ENCODE results near the gene MYO3B. TPM values are rescaled to one million over a fixed set of nuclear protein-coding genes. Genes with fewer than 3 reads are reported as not detected.

The MYO3B gene
- total and polyA plus RNA-seq, 8 donors, result 1.3 to 4.1 (median 2.6) TPM; not detected in 1

DNA sequence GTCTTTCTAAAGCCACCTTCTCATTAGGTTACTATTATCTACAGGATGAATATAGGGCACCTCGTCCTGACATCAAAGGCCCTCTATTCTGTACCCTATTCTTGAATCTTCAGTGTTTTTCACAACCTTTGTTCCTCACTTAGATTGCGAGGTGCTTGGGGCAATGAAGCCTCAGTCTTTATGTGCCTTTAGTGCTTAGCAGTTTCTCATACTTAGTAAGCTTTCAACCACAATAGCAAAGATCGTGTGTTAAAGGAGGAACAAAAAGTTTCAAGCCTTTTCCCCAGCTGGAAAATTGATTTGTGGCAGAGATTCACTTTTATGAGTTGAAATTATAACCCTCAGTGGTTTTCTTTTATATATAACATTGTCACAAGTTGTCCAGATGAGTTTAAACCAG, 226.9 kb downstream of the MYO3B start:
- Histone ChIP-seq H3K4me1 (peaks cover 0 to 10% of the 10 kb centered on the region in 2 donors), H3K27ac (no peak overlapping the region), H3K9me3 (no peaks in the 10 kb centered on the region), H3K36me3 (no peaks in the 10 kb centered on the region), H3K27me3 (peaks cover 0 to 29% of the 10 kb centered on the region in 2 donors), H3K4me3 (no peak overlapping the region)
- TF ChIP-seq, protein P1, sequence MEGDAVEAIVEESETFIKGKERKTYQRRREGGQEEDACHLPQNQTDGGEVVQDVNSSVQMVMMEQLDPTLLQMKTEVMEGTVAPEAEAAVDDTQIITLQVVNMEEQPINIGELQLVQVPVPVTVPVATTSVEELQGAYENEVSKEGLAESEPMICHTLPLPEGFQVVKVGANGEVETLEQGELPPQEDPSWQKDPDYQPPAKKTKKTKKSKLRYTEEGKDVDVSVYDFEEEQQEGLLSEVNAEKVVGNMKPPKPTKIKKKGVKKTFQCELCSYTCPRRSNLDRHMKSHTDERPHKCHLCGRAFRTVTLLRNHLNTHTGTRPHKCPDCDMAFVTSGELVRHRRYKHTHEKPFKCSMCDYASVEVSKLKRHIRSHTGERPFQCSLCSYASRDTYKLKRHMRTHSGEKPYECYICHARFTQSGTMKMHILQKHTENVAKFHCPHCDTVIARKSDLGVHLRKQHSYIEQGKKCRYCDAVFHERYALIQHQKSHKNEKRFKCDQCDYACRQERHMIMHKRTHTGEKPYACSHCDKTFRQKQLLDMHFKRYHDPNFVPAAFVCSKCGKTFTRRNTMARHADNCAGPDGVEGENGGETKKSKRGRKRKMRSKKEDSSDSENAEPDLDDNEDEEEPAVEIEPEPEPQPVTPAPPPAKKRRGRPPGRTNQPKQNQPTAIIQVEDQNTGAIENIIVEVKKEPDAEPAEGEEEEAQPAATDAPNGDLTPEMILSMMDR (IDR thresholded peaks at IDR 0.05), result no peak
- ATAC-seq (no peak), DNase-seq (no peak)
- intact Hi-C loops (cut with DNase I), result no loop called here

DNA sequence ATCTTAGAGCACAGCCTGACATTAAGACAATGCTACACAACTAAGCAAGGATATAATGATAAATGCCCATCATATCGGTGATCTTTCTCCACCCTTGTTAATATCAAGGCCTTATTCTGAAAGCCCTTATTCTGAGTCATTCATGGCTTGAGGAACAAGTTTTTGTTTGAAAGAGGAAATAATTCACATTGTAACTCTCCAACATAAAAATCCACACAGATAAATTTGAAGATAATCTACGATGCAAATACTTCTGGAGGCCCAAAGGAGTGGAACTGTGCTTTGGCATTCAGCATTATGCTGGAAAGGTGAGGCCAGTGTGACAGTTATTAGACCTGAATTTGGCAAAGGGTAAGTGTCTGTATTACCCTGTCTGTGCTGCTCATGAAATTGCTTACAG, 227.4 kb downstream of the MYO3B start:
- H3K9me3 ChIP-seq, result no peaks in the 10 kb centered on the region
- H3K36me3 ChIP-seq, result no peaks in the 10 kb centered on the region
- intact Hi-C loops (cut with DNase I), result no loop called here
- TF ChIP-seq, protein P1 (IDR thresholded peaks at IDR 0.05), result no peak
- no peak overlapping the region for H3K27ac ChIP-seq
- peaks cover 0 to 29% of the 10 kb centered on the region in 2 donors for H3K27me3 ChIP-seq
- DNase-seq (no peak), ATAC-seq (no peak)
- no peak overlapping the region for H3K4me3 ChIP-seq
- H3K4me1 ChIP-seq, result peaks cover 0 to 10% of the 10 kb centered on the region in 2 donors

DNA sequence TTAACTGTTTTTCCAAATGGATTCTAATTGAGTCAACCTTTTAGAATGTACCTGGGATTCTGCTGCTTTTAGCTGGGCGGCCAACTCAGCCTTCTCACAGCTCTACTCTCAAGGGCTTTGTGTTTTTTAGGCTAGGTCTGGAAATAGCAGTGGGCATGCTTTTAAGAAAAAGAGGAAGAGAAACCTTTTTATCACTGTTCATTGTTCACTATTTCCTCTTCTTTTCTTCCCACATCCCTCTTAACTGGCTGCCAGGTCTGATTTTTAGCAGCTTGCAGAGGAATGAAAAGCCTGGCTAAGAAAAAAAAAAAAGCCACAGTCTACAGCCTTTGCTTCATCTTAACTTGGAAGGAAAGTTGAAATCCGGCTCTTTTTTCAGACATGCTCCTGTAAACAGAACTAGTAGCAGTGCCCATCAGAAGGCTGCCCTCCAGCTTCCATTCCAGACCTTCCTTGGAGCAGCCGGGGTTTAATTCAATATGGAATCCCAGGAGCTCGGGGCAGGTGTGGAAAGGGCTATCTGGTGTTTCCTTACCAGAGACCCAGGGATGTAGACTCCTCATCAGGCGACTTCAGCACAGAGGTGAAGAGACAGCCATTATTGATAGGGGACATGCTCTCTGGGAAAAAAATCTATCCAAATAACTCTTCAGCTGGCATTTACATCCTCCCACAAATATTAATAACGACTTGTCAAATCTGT, 230.7 kb downstream of the MYO3B start:
- no peak overlapping the region for H3K27ac ChIP-seq
- peaks cover 0 to 10% of the 10 kb centered on the region in 2 donors for H3K4me1 ChIP-seq
- no peak overlapping the region for H3K4me3 ChIP-seq
- TF ChIP-seq, protein P1 (IDR thresholded peaks at IDR 0.05), result no peak
- peaks cover 0 to 17% of the 10 kb centered on the region in 2 donors for H3K27me3 ChIP-seq
- H3K36me3 ChIP-seq, result no peaks in the 10 kb centered on the region
- no peaks in the 10 kb centered on the region for H3K9me3 ChIP-seq
- DNase-seq (no peak), ATAC-seq (no peak)
- intact Hi-C loops (cut with DNase I), result no loop called here

DNA sequence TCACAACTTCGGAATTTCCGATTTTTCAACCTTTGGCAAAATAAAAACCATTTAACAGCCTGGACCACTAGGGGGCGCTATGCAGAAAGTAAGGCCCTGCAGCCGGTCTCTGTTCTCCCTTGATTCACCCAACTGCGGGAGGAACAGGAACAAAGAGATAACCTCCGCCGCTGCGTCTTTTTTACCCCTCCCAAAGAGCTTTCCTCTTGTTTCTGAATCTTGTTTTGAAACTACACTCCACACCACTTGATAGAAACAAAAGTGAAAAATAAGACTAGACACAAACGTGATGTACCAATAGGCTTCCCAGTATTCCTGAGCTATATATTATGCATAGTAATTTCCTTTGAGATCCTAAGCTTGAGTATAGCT, 231.2 kb downstream of the MYO3B start:
- H3K9me3 ChIP-seq, result no peaks in the 10 kb centered on the region
- no peaks in the 10 kb centered on the region for H3K36me3 ChIP-seq
- TF ChIP-seq, protein P1 (IDR thresholded peaks at IDR 0.05), result peak; percentile 71 to 91
- H3K4me3 ChIP-seq, result no peak overlapping the region
- intact Hi-C loops (cut with DNase I), result no loop called here
- DNase-seq, result peak in 3 of 4 donors; percentile 64 to 74 (median 69)
- ATAC-seq, result peak; percentile 90
- H3K27ac ChIP-seq, result no peak overlapping the region
- H3K27me3 ChIP-seq, result peaks cover 0 to 15% of the 10 kb centered on the region in 2 donors
- peaks cover 0 to 10% of the 10 kb centered on the region in 2 donors for H3K4me1 ChIP-seq

DNA sequence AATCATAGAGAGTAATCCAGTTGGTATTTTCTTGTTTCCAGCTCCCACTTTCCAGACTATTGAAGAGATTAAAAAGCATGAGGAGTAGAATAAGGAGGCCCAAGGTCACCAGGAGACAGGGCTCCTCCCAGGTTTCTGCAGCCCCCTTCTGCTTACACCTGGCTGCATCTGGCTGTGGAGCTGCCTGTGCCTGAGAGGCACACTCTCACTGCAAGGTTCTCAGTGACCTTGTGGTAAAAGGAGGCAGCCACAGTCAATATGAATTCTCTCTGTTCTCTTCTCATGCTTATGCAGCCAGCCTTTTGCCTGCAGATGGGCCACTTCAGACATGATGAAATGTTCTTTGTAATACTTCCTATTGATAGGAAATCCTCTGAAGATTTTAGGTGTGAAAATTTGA, 233.7 kb downstream of the MYO3B start:
- intact Hi-C loops (cut with DNase I), result loop anchor here in 1 of 2 donors (10.0 kb wide), 1 partner anchor 403 kb away; the partner anchor contains the start of gene GAD1
- Histone ChIP-seq H3K9me3 (no peaks in the 10 kb centered on the region), H3K27me3 (peaks cover 0 to 15% of the 10 kb centered on the region in 2 donors), H3K36me3 (no peaks in the 10 kb centered on the region), H3K27ac (no peak overlapping the region), H3K4me1 (peaks cover 0 to 10% of the 10 kb centered on the region in 2 donors), H3K4me3 (no peak overlapping the region)
- ATAC-seq (no peak), DNase-seq (no peak)
- TF ChIP-seq, protein P1 (IDR thresholded peaks at IDR 0.05), result no peak

Data from left lung (tissue), 10 donors.